H1 (cell line): ENCODE data around the gene RHOXF2. TPM values are rescaled to one million over a fixed set of nuclear protein-coding genes. Genes with fewer than 3 reads are reported as not detected.

Source experiments
- CTCF ChIA-PET: fragments of 300-600 bp; sonication (Branson Sonifier 250); formaldehyde crosslinking; loops from one replicate; lab custom pipeline; 2021; ENCODE audit not compliant: partially characterized antibody; lab: Charles Lee
- POLR2A ChIA-PET: fragments of 300-600 bp; sonication (Branson Sonifier 250); formaldehyde crosslinking; loops from one replicate; lab custom pipeline; 2021; ENCODE audit warnings: inconsistent platforms; ENCODE audit not compliant: partially characterized antibody; lab: Charles Lee
- DNase-seq, 2 experiments: peaks; one replicate each; pipeline versions ENCODE4 v3.0.0 to v3.0.0-alpha.2; 2010 to 2022; ENCODE audit warnings: low spot score in 2 of 2, low read depth in 1 of 2, mixed read lengths in 1 of 2
- FAIRE-seq: peaks from 2 replicates; lab custom pipeline; 2011; peaks lifted over from hg19 to GRCh38; lab: Jason Lieb, UNC
- H2AFZ ChIP-seq: 2 replicates; pipeline ENCODE4 v1.8.1; 2012; ENCODE audit warnings: low read length, inconsistent platforms
- H2AK5ac ChIP-seq: 2 replicates; pipeline ENCODE4 v1.6.1; 2013; ENCODE audit warnings: low read depth, low read length
- H2BK120ac ChIP-seq: replicated peaks from 2 replicates; pipeline ENCODE3; 2013; ENCODE audit warnings: low read depth, low read length, inconsistent platforms
- H2BK12ac ChIP-seq: 2 replicates; pipeline ENCODE4 v1.6.1; 2013; ENCODE audit warnings: low read depth, low read length
- H2BK15ac ChIP-seq: 2 replicates; pipeline ENCODE4 v1.6.1; 2013; ENCODE audit warnings: low read length
- H2BK20ac ChIP-seq: 2 replicates; pipeline ENCODE4 v1.6.1; 2013; ENCODE audit warnings: low read length
- H2BK5ac ChIP-seq: 2 replicates; pipeline ENCODE4 v1.6.1; 2013; ENCODE audit warnings: low read depth, low read length
- H3K14ac ChIP-seq: 2 replicates; pipeline ENCODE4 v1.6.1; 2013; ENCODE audit warnings: inconsistent platforms; ENCODE audit not compliant: insufficient read length
- H3K18ac ChIP-seq: 2 replicates; pipeline ENCODE4 v1.6.1; 2013; ENCODE audit warnings: low read length; ENCODE audit errors: extremely low read depth
- H3K23ac ChIP-seq: 2 replicates; pipeline ENCODE4 v1.6.1; 2013; ENCODE audit warnings: inconsistent platforms; ENCODE audit not compliant: insufficient read length
- H3K23me2 ChIP-seq: 2 replicates; pipeline ENCODE4 v1.6.1; 2013; ENCODE audit warnings: low read depth, low read length
- H3K27ac ChIP-seq: 2 replicates; pipeline ENCODE4 v1.6.1; 2011; ENCODE audit warnings: low read depth, low read length, inconsistent platforms
- H3K27me3 ChIP-seq, 4 experiments: replicated peaks in 1 of 4; 1 replicate in 1 of 4; 2 replicates in 3 of 4; pipeline versions ENCODE4 v1.6.1 to v1.8.1; 2011 to 2013; ENCODE audit warnings: low read length in 3 of 4, mild to moderate bottlenecking in 3 of 4, inconsistent platforms in 2 of 4, mixed read lengths in 2 of 4, moderate library complexity in 1 of 4; ENCODE audit not compliant: control insufficient read depth in 3 of 4, insufficient read depth in 3 of 4; ENCODE audit errors: extremely low read depth in 1 of 4
- H3K36me3 ChIP-seq, 4 experiments: 2 replicates each; pipeline versions ENCODE4 v1.6.1 to v1.8.1; 2011 to 2013; ENCODE audit warnings: mild to moderate bottlenecking in 4 of 4, low read length in 3 of 4, moderate library complexity in 2 of 4, control low read depth in 1 of 4, inconsistent platforms in 1 of 4; ENCODE audit not compliant: insufficient read depth in 4 of 4, control insufficient read depth in 2 of 4
- H3K4ac ChIP-seq: replicated peaks from 2 replicates; pipeline ENCODE3; 2013; ENCODE audit warnings: low read length, low read depth, mixed read lengths, inconsistent platforms; ENCODE audit not compliant: insufficient read length
- H3K4me1 ChIP-seq, 4 experiments: replicated peaks in 1 of 4; 1 replicate in 1 of 4; 2 replicates in 3 of 4; pipeline versions ENCODE4 v1.6.1 to v1.8.1; 2011 to 2013; ENCODE audit warnings: low read length in 3 of 4, inconsistent platforms in 2 of 4, mixed read lengths in 1 of 4; ENCODE audit not compliant: insufficient read depth in 4 of 4, control insufficient read depth in 3 of 4
- H3K4me2 ChIP-seq, 2 experiments: 2 replicates each; pipeline versions ENCODE4 v1.6.1 to v1.8.1; 2011 to 2013; ENCODE audit warnings: low read depth in 2 of 2, low read length in 2 of 2, control low read depth in 1 of 2, inconsistent platforms in 1 of 2, mild to moderate bottlenecking in 1 of 2; ENCODE audit not compliant: insufficient read depth in 1 of 2
- H3K4me3 ChIP-seq, 4 experiments: fragments of 200-600, 300-600 bp in 1 of 4; sonication (generic), shearing (Covaris generic), sonication (Bioruptor Twin) in 1 of 4; 2 replicates each; pipeline versions ENCODE4 v1.5.1 to v1.8.1; 2011 to 2016; ENCODE audit warnings: low read length in 4 of 4, low read depth in 3 of 4, control low read depth in 2 of 4, inconsistent platforms in 2 of 4, mild to moderate bottlenecking in 2 of 4, mixed read lengths in 1 of 4, moderate library complexity in 1 of 4; ENCODE audit not compliant: insufficient read depth in 2 of 4; ENCODE audit errors: extremely low read depth in 1 of 4
- H3K56ac ChIP-seq: replicated peaks from 2 replicates; pipeline ENCODE3; 2013; ENCODE audit warnings: low read depth, mild to moderate bottlenecking, mixed read lengths, low read length, inconsistent platforms; ENCODE audit not compliant: insufficient read length
- H3K79me1 ChIP-seq: 2 replicates; pipeline ENCODE4 v1.6.1; 2013; ENCODE audit warnings: low read depth, low read length, control low read depth
- H3K79me2 ChIP-seq, 2 experiments: 2 replicates each; pipeline versions ENCODE4 v1.6.1 to v1.8.1; 2012 to 2013; ENCODE audit warnings: low read length in 2 of 2, mild to moderate bottlenecking in 2 of 2, inconsistent platforms in 1 of 2; ENCODE audit not compliant: insufficient read depth in 2 of 2, control insufficient read depth in 1 of 2
- H3K9ac ChIP-seq, 4 experiments: replicated peaks in 1 of 4; 1 replicate in 1 of 4; 2 replicates in 3 of 4; pipeline versions ENCODE4 v1.6.1 to v1.8.1; 2011 to 2013; ENCODE audit warnings: low read depth in 3 of 4, low read length in 3 of 4, control low read depth in 2 of 4, mild to moderate bottlenecking in 2 of 4, moderate library complexity in 2 of 4, inconsistent platforms in 1 of 4; ENCODE audit errors: extremely low read depth in 1 of 4
- H3K9me3 ChIP-seq, 2 experiments: 2 replicates each; pipeline versions ENCODE4 v1.6.1 to v1.8.1; 2012 to 2013; ENCODE audit warnings: mild to moderate bottlenecking in 2 of 2, moderate library complexity in 2 of 2, control low read depth in 1 of 2, inconsistent platforms in 1 of 2, low read depth in 1 of 2, low read length in 1 of 2, mixed read lengths in 1 of 2; ENCODE audit not compliant: insufficient read depth in 2 of 2
- H4K20me1 ChIP-seq, 2 experiments: replicated peaks in 1 of 2; 2 replicates each; pipeline versions ENCODE3 to v1.8.1; 2011 to 2013; ENCODE audit warnings: inconsistent platforms in 2 of 2, low read length in 2 of 2, mild to moderate bottlenecking in 1 of 2; ENCODE audit not compliant: insufficient read depth in 2 of 2, control insufficient read depth in 1 of 2
- H4K5ac ChIP-seq: 2 replicates; pipeline ENCODE4 v1.6.1; 2013; ENCODE audit warnings: low read length, low read depth, mixed read lengths, inconsistent platforms; ENCODE audit not compliant: insufficient read length
- H4K8ac ChIP-seq: 2 replicates; pipeline ENCODE4 v1.8.0; 2013; ENCODE audit warnings: mild to moderate bottlenecking, moderate library complexity, low read length, inconsistent platforms; ENCODE audit not compliant: insufficient read depth; ENCODE audit errors: extremely low read depth
- H4K91ac ChIP-seq: replicated peaks from 2 replicates; pipeline ENCODE3; 2013; ENCODE audit warnings: low read length, mixed read lengths, inconsistent platforms; ENCODE audit not compliant: insufficient read length
- BACH1 ChIP-seq: IDR thresholded peaks from 2 replicates; pipeline ENCODE4 v1.6.1; 2012; ENCODE audit warnings: low read length, improper control_type of control experiment
- CBX8 ChIP-seq: fragments of 300-800, 300-1000 bp; sonication (generic); IDR thresholded peaks from 2 replicates; pipeline ENCODE4 v1.7.1; 2016; ENCODE audit warnings: low read depth, low read length, borderline replicate concordance
- HDAC2 ChIP-seq, 2 experiments: fragments of 300-600 bp in 1 of 2; sonication (generic) in 1 of 2; IDR thresholded peaks; 2 replicates each; pipeline ENCODE4 v1.6.1; 2011 to 2012; ENCODE audit warnings: low read depth in 2 of 2, low read length in 2 of 2, mild to moderate bottlenecking in 2 of 2, moderate library complexity in 2 of 2, borderline replicate concordance in 1 of 2, inconsistent platforms in 1 of 2
- JUN ChIP-seq: IDR thresholded peaks from 2 replicates; pipeline ENCODE4 v1.6.1; 2011; ENCODE audit warnings: low read depth, mild to moderate bottlenecking, improper control_type of control experiment, low read length
- KDM1A ChIP-seq: fragments of 200-600, 300-600 bp; sonication (generic); IDR thresholded peaks from 2 replicates; pipeline ENCODE4 v1.7.1; 2016; ENCODE audit warnings: mild to moderate bottlenecking, low read length, borderline replicate concordance
- MAFK ChIP-seq: IDR thresholded peaks from 2 replicates; pipeline ENCODE4 v1.6.1; 2012; ENCODE audit warnings: low read depth, mild to moderate bottlenecking, improper control_type of control experiment, low read length
- TAF1 ChIP-seq: IDR thresholded peaks from 2 replicates; pipeline ENCODE4 v1.6.1; 2011; ENCODE audit warnings: mild to moderate bottlenecking, low read depth, low read length
- TAF7 ChIP-seq: optimal IDR thresholded peaks from 2 replicates; pipeline ENCODE3; 2011; ENCODE audit warnings: low read depth, mild to moderate bottlenecking, inconsistent platforms, low read length, moderate library complexity, borderline replicate concordance
- TBP ChIP-seq: IDR thresholded peaks from 2 replicates; pipeline ENCODE4 v1.6.1; 2011; ENCODE audit warnings: low read depth, low read length, improper control_type of control experiment
- WGBS, 2 experiments: shearing (Covaris generic) in 1 of 2; methylation state at CpG; one replicate each; pipeline versions ENCODE4 v1.1.6 to v1.1.7; 2013 to 2015; ENCODE audit warnings: low lambda C conversion rate in 2 of 2, mixed read lengths in 2 of 2, inconsistent platforms in 1 of 2, low coverage in 1 of 2, missing lambda C conversion rate in 1 of 2; ENCODE audit not compliant: insufficient replicate concordance in 2 of 2, insufficient coverage in 1 of 2, insufficient read length in 1 of 2; ENCODE audit errors: extremely low coverage in 1 of 2, missing lambda C conversion rate in 1 of 2; 5-methylcytosine and 5-hydroxymethylcytosine counted together
- polyA plus RNA-seq, 7 experiments: library from polyadenylated mRNA; depleted of rRNA in 3 of 7; stranded (reverse) in 5 of 7; unstranded in 2 of 7; fragments of >200 nt in 5 of 7; fragments of 200-250 nt in 2 of 7; gene quantifications; 1 replicate in 5 of 7; 2 replicates in 1 of 7; 4 replicates in 1 of 7; pipeline versions ENCODE4 v1.2.1 to v1.2.3, GENCODE V29; 2011 to 2013; ENCODE audit warnings: missing spikeins in 2 of 7, mixed read lengths in 2 of 7
- total RNA-seq: library from RNA; stranded (reverse); fragmentation: NEBNext Ultra II Directional; extraction: Animal tissue kit (Norgen Biotek cat#: 25700); gene quantifications from 2 replicates; pipeline ENCODE4 v1.2.1, GENCODE V29; 2021
- TF ChIP-seq, protein P1 (sequence below): IDR thresholded peaks from 2 replicates; pipeline ENCODE4 v1.6.1; 2011; ENCODE audit warnings: low read depth, mild to moderate bottlenecking, low read length; ENCODE audit not compliant: insufficient read depth
- TF ChIP-seq, protein P2 (sequence below): IDR thresholded peaks from 2 replicates; pipeline ENCODE4 v1.6.1; 2012; ENCODE audit warnings: inconsistent platforms

The RHOXF2 gene
- total and polyA plus RNA-seq, 2 of the 8 experiments (the other 6 are each of a cell fraction or from before 2014, with no cell fraction given): not detected

DNA sequence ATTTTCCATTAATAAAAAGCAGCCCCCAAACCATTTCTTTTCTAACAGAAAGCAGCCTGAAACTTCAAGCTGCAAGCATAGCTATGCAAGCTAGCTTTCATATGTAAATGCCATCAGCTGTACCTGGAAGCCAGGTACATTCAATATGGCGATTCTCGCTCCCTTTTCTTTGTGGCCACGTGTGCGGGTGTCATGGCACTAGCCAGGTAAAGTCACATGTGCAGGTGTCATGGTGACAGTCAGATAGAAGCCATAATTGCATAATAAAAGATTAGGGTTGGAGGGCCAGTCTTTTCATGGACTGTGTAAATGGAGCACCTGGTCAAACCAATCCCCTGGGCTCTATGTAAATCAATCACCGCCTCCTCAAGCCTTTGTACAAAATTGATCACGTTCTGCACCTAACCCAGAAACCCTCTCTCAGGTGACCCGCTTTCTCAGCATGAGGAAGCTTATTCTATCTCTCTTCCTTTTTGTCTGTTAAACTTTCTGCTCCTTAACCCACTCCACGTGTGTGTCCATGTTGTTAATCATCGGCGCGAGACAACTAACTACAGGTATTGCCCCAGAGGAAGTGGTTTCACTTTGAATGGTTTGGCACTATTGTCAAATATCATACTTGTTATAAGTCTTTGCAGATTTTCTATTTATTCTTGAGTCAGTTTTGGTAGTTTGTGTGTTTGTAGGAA, 18.0 kb upstream of the RHOXF2 start:
- H3K9me3 ChIP-seq: no peaks in the 10 kb centered on the region
- no peak overlapping the region for H3K23ac ChIP-seq
- no peaks in the 10 kb centered on the region for H3K23me2 ChIP-seq
- H3K9ac ChIP-seq: no peak overlapping the region
- no peaks in the 10 kb centered on the region for H3K36me3 ChIP-seq
- H3K79me1 ChIP-seq: no peaks in the 10 kb centered on the region
- no peak overlapping the region for H2AK5ac ChIP-seq
- 31% methylated on average over 11 of the region's 11 CpGs; no CpG with 5 or more reads in 1 of the 2 experiments for WGBS, 2 experiments
- H3K27me3 ChIP-seq: no peaks in the 10 kb centered on the region
- peak; percentile 96 for FAIRE-seq
- no peak overlapping the region for H2BK12ac ChIP-seq
- peaks cover 0 to 10% (median 3%) of the 10 kb centered on the region in 4 experiments; a peak in 3 of 7 replicates for H3K4me1 ChIP-seq
- no peak for DNase-seq
- peak overlapping the region in 1 of 4 experiments; percentile 48; a peak in 2 of 8 replicates for H3K4me3 ChIP-seq
- H4K8ac ChIP-seq: no peak overlapping the region
- H3K4ac ChIP-seq: no peak overlapping the region
- H3K79me2 ChIP-seq: no peaks in the 10 kb centered on the region
- no peak overlapping the region for H4K91ac ChIP-seq
- H3K27ac ChIP-seq: no peak overlapping the region; the same call in 1 of the 2 replicates
- no peak overlapping the region for H2BK15ac ChIP-seq
- H3K56ac ChIP-seq: no peak overlapping the region
- peak overlapping the region; percentile 49 to 65 for H3K4me2 ChIP-seq
- no peak overlapping the region for H2BK120ac ChIP-seq
- H2BK5ac ChIP-seq: no peak overlapping the region
- no peaks in the 10 kb centered on the region for H4K20me1 ChIP-seq
- no peak overlapping the region for H4K5ac ChIP-seq
- ChIA-PET CTCF (interaction anchor here (0.9 kb wide), 1 partner anchor 158 kb away, joined by 5 read pairs; no protein-coding TSS in a partner anchor), POLR2A (no interaction called here)
- H3K18ac ChIP-seq: no peak overlapping the region; the same call in 1 of the 2 replicates
- H2BK20ac ChIP-seq: no peak overlapping the region
- H3K14ac ChIP-seq: no peak overlapping the region
- H2AFZ ChIP-seq: no peak overlapping the region
- TF ChIP-seq CBX8: no peak
- no peak for TF ChIP-seq JUN
- no peak for TF ChIP-seq TBP
- TF ChIP-seq TAF1: no peak
- TF ChIP-seq, protein P1, sequence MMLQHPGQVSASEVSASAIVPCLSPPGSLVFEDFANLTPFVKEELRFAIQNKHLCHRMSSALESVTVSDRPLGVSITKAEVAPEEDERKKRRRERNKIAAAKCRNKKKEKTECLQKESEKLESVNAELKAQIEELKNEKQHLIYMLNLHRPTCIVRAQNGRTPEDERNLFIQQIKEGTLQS: no peak
- TF ChIP-seq HDAC2 (IDR thresholded peaks at IDR 0.05; ENCODE audit: borderline replicate concordance in 1 of 2, low read depth in 2 of 2, low read length in 2 of 2): no peak
- TF ChIP-seq KDM1A: no peak
- TF ChIP-seq MAFK: no peak
- TF ChIP-seq TAF7: no peak
- no peak for TF ChIP-seq BACH1
- TF ChIP-seq, protein P2, sequence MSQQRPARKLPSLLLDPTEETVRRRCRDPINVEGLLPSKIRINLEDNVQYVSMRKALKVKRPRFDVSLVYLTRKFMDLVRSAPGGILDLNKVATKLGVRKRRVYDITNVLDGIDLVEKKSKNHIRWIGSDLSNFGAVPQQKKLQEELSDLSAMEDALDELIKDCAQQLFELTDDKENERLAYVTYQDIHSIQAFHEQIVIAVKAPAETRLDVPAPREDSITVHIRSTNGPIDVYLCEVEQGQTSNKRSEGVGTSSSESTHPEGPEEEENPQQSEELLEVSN: peak; percentile 53; the same call in 1 of the 2 replicates
